ENCODE results near the gene PLCH1. TPM values are rescaled to one million over a fixed set of nuclear protein-coding genes. Genes with fewer than 3 reads are reported as not detected.
A peak's percentile ranks its signal among the peaks of the same experiment; 100 is the strongest.

The PLCH1 gene
- total RNA-seq, 1 donor from 2014 or later = 20.9 TPM

GRCh38 chr3:155334215-155334913 lies 410.5 kb downstream of the PLCH1 start:
- H3K4me3 Mint-ChIP-seq (ENCODE audit: unreplicated experiment) = no peak overlapping the region
- H3K4me1 Mint-ChIP-seq (ENCODE audit: unreplicated experiment) = peaks cover 17% of the 10 kb centered on the region
- DNase-seq (ENCODE audit: low spot score) = no peak
- TF ChIP-seq CTCF (IDR thresholded peaks at IDR 0.05; ENCODE audit: unreplicated experiment) = no peak
- no peaks in the 10 kb centered on the region for H3K36me3 Mint-ChIP-seq (ENCODE audit: low read depth, unreplicated experiment)
- no peaks in the 10 kb centered on the region for H3K9me3 Mint-ChIP-seq (ENCODE audit: unreplicated experiment)
- no peaks in the 10 kb centered on the region for H3K27me3 Mint-ChIP-seq (ENCODE audit: unreplicated experiment)
- peak overlapping the region; percentile 38 for H3K27ac Mint-ChIP-seq (ENCODE audit: unreplicated experiment)

GRCh38 chr3:155332716-155333115 lies 412.2 kb downstream of the PLCH1 start:
- H3K36me3 Mint-ChIP-seq (ENCODE audit: low read depth, unreplicated experiment) = no peaks in the 10 kb centered on the region
- no peak for DNase-seq (ENCODE audit: low spot score)
- H3K27me3 Mint-ChIP-seq (ENCODE audit: unreplicated experiment) = no peaks in the 10 kb centered on the region

GRCh38 chr3:155331078-155331477 lies 413.8 kb downstream of the PLCH1 start:
- no peak for TF ChIP-seq CTCF (IDR thresholded peaks at IDR 0.05; ENCODE audit: unreplicated experiment)
- DNase-seq (ENCODE audit: low spot score) = no peak
- Mint-ChIP-seq H3K27ac (ENCODE audit: unreplicated experiment) (no peak overlapping the region), H3K27me3 (ENCODE audit: unreplicated experiment) (no peaks in the 10 kb centered on the region), H3K9me3 (ENCODE audit: unreplicated experiment) (no peaks in the 10 kb centered on the region), H3K4me1 (ENCODE audit: unreplicated experiment) (peaks cover 16% of the 10 kb centered on the region), H3K36me3 (ENCODE audit: low read depth, unreplicated experiment) (no peaks in the 10 kb centered on the region), H3K4me3 (ENCODE audit: unreplicated experiment) (no peak overlapping the region)

More at GRCh38 chr3:155332716-155333115, 412.2 kb downstream of the PLCH1 start:
- no peak for TF ChIP-seq CTCF (IDR thresholded peaks at IDR 0.05; ENCODE audit: unreplicated experiment)
- Mint-ChIP-seq H3K9me3 (ENCODE audit: unreplicated experiment) (no peaks in the 10 kb centered on the region), H3K4me1 (ENCODE audit: unreplicated experiment) (peaks cover 17% of the 10 kb centered on the region), H3K4me3 (ENCODE audit: unreplicated experiment) (no peak overlapping the region), H3K27ac (ENCODE audit: unreplicated experiment) (no peak overlapping the region)

GRCh38 chr3:155330370-155330769 lies 414.5 kb downstream of the PLCH1 start:
- H3K4me1 Mint-ChIP-seq (ENCODE audit: unreplicated experiment) = peaks cover 10% of the 10 kb centered on the region

More at GRCh38 chr3:155330370-155330769, 414.5 kb downstream of the PLCH1 start:
- no peak for DNase-seq (ENCODE audit: low spot score)
- Mint-ChIP-seq H3K4me3 (ENCODE audit: unreplicated experiment) (no peak overlapping the region), H3K36me3 (ENCODE audit: low read depth, unreplicated experiment) (no peaks in the 10 kb centered on the region), H3K27me3 (ENCODE audit: unreplicated experiment) (peaks cover under 1% of the 10 kb centered on the region), H3K9me3 (ENCODE audit: unreplicated experiment) (no peaks in the 10 kb centered on the region), H3K27ac (ENCODE audit: unreplicated experiment) (no peak overlapping the region)
- TF ChIP-seq CTCF (IDR thresholded peaks at IDR 0.05; ENCODE audit: unreplicated experiment) = no peak

Data from endothelial cell (in vitro differentiated cells).